MCF 10A (cell line): ENCODE data around the gene FAAH. TPM values are rescaled to one million over a fixed set of nuclear protein-coding genes. Genes with fewer than 3 reads are reported as not detected.

Source experiments
- Bru-seq: library from RNA; stranded (reverse); fragments of 400-500 nt; gene quantifications from one replicate; lab custom pipeline; 2021; lab: Mats Ljungman, UMichigan
- BruChase-seq, 2 experiments: library from RNA; stranded (reverse); fragments of 400-500 nt; gene quantifications; one replicate each; lab custom pipeline; 2021; lab: Mats Ljungman, UMichigan
- BruUV-seq: library from RNA; stranded (reverse); fragments of 400-500 nt; replicated peaks from 2 replicates; lab custom pipeline; 2021; lab: Mats Ljungman, UMichigan
- CTCF ChIA-PET: fragments of 300-600 bp; sonication (Branson Sonifier 250); formaldehyde crosslinking; extraction: SDS; loops from one replicate; lab custom pipeline; 2021; ENCODE audit warnings: antibody characterized with exemption, inconsistent platforms; lab: Yijun Ruan, JAX
- POLR2A ChIA-PET: fragments of 300-600, 350-650 bp; sonication (Branson Sonifier 250); formaldehyde crosslinking; extraction: SDS; loops from one replicate; lab custom pipeline; 2020; ENCODE audit warnings: antibody characterized with exemption, inconsistent platforms; lab: Yijun Ruan, JAX
- DNase-seq: peaks from one replicate; pipeline ENCODE4 v3.0.0-alpha.2; 2018; ENCODE audit not compliant: unreplicated experiment
- H3K27ac Mint-ChIP-seq: one replicate; pipeline ENCODE4 v1.8.0; 2022; ENCODE audit warnings: mild to moderate bottlenecking, low read depth, mixed read lengths; ENCODE audit not compliant: unreplicated experiment
- H3K27me3 Mint-ChIP-seq: one replicate; pipeline ENCODE4 v1.8.0; 2022; ENCODE audit warnings: mixed read lengths; ENCODE audit not compliant: insufficient read depth, unreplicated experiment
- H3K36me3 Mint-ChIP-seq: one replicate; pipeline ENCODE4 v1.8.0; 2022; ENCODE audit warnings: mild to moderate bottlenecking, moderate library complexity, mixed read lengths; ENCODE audit not compliant: insufficient read depth, unreplicated experiment
- H3K4me1 Mint-ChIP-seq: one replicate; pipeline ENCODE4 v1.8.0; 2022; ENCODE audit warnings: mixed read lengths; ENCODE audit not compliant: insufficient read depth, unreplicated experiment
- H3K4me3 Mint-ChIP-seq: one replicate; pipeline ENCODE4 v1.8.0; 2022; ENCODE audit warnings: mild to moderate bottlenecking, moderate library complexity, mixed read lengths; ENCODE audit not compliant: unreplicated experiment
- H3K9me3 Mint-ChIP-seq: one replicate; pipeline ENCODE4 v1.8.0; 2022; ENCODE audit warnings: mixed read lengths; ENCODE audit not compliant: unreplicated experiment
- intact Hi-C: fragments of 100-400 bp; cut with micrococcal nuclease; formaldehyde crosslinking; loops from 2 replicates; pipeline ENCODE4 v1.14.1; 2022
- long read RNA-seq: library from polyadenylated mRNA; stranded (forward); transcript quantifications from one replicate; pipeline ENCODE4 v2.0.0, GENCODE V29; 2022
- total RNA-seq: library from RNA; stranded (reverse); gene quantifications from 2 replicates; pipeline ENCODE4 v1.2.3, GENCODE V29; 2022
- TF ChIP-seq, protein P1 (sequence below): fragments of 200-600 bp; IDR thresholded peaks from one replicate; pipeline ENCODE4 v1.8.0; 2022; ENCODE audit warnings: antibody characterized with exemption, mild to moderate bottlenecking; ENCODE audit not compliant: unreplicated experiment

FAAH gene
- total RNA-seq (17.3 and 19.3 TPM in 2 replicates), Bru-seq, nascent RNA (percentile 47 among the genes with signal in this experiment), BruChase-seq, experiment 1, labeled RNA remaining after a 6-hour chase (percentile 69 among the genes with signal in this experiment), BruChase-seq, experiment 2, labeled RNA remaining after a 2-hour chase (percentile 55 among the genes with signal in this experiment)
- long read RNA-seq, transcript FAAH-201 (15 exons, 2,094 nt), result major isoform, 31 of 60 reads
- long read RNA-seq, partial matches to known transcripts, result 4 of 60 reads
- long read RNA-seq, other reads (novel, unspliced or antisense), result 25 of 60 reads

DNA sequence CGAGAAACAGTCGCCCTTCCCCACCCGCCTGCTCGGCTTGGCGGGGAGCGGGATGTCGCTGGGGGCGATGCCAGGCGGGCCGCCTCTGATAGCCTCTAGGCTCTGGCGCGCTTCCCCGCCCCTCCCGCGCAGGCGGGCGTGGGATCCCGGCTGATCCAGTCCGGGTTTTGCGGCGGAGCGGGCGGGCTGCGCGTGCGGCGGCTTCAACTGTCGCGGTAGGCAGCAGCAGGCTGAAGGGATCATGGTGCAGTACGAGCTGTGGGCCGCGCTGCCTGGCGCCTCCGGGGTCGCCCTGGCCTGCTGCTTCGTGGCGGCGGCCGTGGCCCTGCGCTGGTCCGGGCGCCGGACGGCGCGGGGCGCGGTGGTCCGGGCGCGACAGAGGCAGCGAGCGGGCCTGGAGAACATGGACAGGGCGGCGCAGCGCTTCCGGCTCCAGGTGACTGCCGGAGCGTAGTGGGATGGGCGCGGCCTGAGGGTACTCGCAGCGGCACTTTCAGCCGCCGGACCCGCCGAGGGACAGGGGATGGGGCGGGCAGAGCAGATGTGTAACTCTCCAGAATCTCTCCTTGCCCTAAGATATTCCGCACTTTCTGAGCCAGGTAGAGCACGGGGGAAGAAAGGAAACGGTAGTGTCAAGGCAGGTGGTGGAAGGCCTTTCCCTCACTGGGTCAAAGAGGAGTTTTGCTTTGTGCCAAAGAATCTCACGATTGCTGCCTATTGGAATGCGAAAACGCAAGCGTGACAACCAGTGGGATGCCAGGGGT lies at the start of gene FAAH:
TSS of gene FAAH (plus strand) at position 210 of the 764 bp plus-strand sequence. CDS start at position 242, 32 bp downstream.
- TF ChIP-seq, protein P1, sequence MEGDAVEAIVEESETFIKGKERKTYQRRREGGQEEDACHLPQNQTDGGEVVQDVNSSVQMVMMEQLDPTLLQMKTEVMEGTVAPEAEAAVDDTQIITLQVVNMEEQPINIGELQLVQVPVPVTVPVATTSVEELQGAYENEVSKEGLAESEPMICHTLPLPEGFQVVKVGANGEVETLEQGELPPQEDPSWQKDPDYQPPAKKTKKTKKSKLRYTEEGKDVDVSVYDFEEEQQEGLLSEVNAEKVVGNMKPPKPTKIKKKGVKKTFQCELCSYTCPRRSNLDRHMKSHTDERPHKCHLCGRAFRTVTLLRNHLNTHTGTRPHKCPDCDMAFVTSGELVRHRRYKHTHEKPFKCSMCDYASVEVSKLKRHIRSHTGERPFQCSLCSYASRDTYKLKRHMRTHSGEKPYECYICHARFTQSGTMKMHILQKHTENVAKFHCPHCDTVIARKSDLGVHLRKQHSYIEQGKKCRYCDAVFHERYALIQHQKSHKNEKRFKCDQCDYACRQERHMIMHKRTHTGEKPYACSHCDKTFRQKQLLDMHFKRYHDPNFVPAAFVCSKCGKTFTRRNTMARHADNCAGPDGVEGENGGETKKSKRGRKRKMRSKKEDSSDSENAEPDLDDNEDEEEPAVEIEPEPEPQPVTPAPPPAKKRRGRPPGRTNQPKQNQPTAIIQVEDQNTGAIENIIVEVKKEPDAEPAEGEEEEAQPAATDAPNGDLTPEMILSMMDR, result no peak
- Mint-ChIP-seq H3K4me1 (peaks cover 14% of the 10 kb centered on the region), H3K36me3 (no peaks in the 10 kb centered on the region), H3K4me3 (peak within 1 kb of the TSS; percentile 88), H3K9me3 (peaks cover 9% of the 10 kb centered on the region), H3K27me3 (no peaks in the 10 kb centered on the region), H3K27ac (peak within 1 kb of the TSS; percentile 75)
- TSS peak; percentile 27 for BruUV-seq
- ChIA-PET CTCF (interaction anchor here (0.9 to 1.5 kb wide), 2 partner anchors 11 kb away, joined by 3 to 4 read pairs; no protein-coding TSS in a partner anchor), POLR2A (interaction anchor here (0.6 to 1.1 kb wide), 3 partner anchors 8 to 91 kb away, joined by 3 to 5 read pairs (median 3); partner anchors contain the start of genes LRRC41 and UQCRH)
- intact Hi-C loops, result loop anchor here (1.0 kb wide), 1 partner anchor 8 kb away; no protein-coding TSS in a partner anchor
- peak; percentile 64 for DNase-seq

DNA sequence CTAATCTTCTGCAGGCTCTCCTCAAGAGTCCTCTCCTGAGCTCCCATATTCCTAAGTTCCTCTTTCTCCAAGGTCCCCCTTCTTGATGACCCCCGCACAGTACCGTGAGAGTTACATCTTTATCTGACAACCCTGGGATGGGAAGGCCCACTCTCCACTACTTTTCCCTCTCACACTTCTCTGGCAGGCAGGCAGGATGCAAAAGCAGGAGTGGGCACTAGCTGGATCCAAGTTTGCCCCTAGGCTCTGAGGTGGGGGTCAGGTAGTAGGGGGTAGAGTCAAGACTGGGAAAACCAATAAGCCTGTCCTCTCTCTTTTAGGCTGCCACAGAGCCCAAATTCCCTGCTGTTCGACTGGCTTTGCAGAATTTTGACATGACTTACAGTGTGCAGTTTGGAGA lies 49.6 kb upstream of the FAAH start:
- H3K4me3 Mint-ChIP-seq, result no peak overlapping the region
- H3K36me3 Mint-ChIP-seq, result peaks cover 76% of the 10 kb centered on the region
- no TSS peak for BruUV-seq
- intact Hi-C loops, result no loop called here
- H3K9me3 Mint-ChIP-seq, result no peaks in the 10 kb centered on the region
- POLR2A ChIA-PET, result interaction anchor here (0.7 to 1.4 kb wide), 3 partner anchors 11 to 41 kb away, joined by 3 to 5 read pairs (median 4); partner anchors contain the start of genes LRRC41 and UQCRH
- peaks cover 20% of the 10 kb centered on the region for H3K4me1 Mint-ChIP-seq
- CTCF ChIA-PET, result interaction anchor here (0.7 to 1.4 kb wide), 4 partner anchors 10 to 164 kb away, joined by 3 to 4 read pairs (median 3); no protein-coding TSS in a partner anchor
- H3K27ac Mint-ChIP-seq, result no peak overlapping the region
- TF ChIP-seq, protein P1, result no peak
- H3K27me3 Mint-ChIP-seq, result no peaks in the 10 kb centered on the region
- DNase-seq, result no peak

DNA sequence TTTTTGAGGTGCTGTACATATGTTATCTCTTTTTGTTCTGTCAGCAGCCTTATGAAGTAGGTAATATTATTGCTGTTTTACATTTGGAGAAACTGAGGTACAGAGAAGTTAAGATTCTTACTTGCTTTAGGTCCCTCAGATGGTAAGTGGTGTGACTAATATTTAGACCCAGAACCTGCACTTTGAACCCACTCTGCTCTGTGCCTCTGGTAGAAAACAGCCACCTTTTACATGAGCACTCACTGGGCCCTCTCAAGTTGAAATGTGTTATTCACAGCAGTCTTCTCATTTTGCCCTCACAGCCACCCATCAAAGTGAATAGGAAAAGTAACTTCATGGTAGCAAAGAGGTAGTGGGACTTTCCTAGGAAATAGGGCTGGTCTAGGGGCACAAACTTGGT lies 48.8 kb upstream of the FAAH start:
- POLR2A ChIA-PET, result interaction anchor here (0.7 to 1.4 kb wide), 5 partner anchors 10 to 42 kb away, joined by 3 to 5 read pairs (median 3); partner anchors contain the start of genes LRRC41 and UQCRH
- no peak for DNase-seq
- Mint-ChIP-seq H3K4me3 (no peak overlapping the region), H3K9me3 (no peaks in the 10 kb centered on the region), H3K4me1 (peaks cover 20% of the 10 kb centered on the region), H3K27ac (no peak overlapping the region), H3K27me3 (no peaks in the 10 kb centered on the region), H3K36me3 (peaks cover 82% of the 10 kb centered on the region)
- no TSS peak for BruUV-seq
- CTCF ChIA-PET, result interaction anchor here (0.7 to 1.4 kb wide), 2 partner anchors 10 to 100 kb away, joined by 3 to 4 read pairs; no protein-coding TSS in a partner anchor
- TF ChIP-seq, protein P1, result no peak
- intact Hi-C loops, result loop anchor here (5.0 kb wide), 1 partner anchor 163 kb away; no protein-coding TSS in a partner anchor
